Measurements from ENCODE around the gene OR1Q1.
"Not testable (repeated sequence)": the region's sequence is repeated elsewhere in the genome, so short reads cannot be mapped to it uniquely, and the experiment has no call there.

The OR1Q1 gene, protein sequence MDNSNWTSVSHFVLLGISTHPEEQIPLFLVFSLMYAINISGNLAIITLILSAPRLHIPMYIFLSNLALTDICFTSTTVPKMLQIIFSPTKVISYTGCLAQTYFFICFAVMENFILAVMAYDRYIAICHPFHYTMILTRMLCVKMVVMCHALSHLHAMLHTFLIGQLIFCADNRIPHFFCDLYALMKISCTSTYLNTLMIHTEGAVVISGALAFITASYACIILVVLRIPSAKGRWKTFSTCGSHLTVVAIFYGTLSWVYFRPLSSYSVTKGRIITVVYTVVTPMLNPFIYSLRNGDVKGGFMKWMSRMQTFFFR

GRCh38 chr9:122614362-122614761 lies at the start of gene OR1Q1:
Gene OR1Q1, plus strand, starts transcription at chr9:122614738. Its CDS starts 0 bp downstream, at chr9:122614738.
- no peak for TF ChIP-seq CTCF (IDR thresholded peaks at IDR 0.05)

GRCh38 chr9:122567901-122568300 lies 46.6 kb upstream of the OR1Q1 start:
- TF ChIP-seq CTCF (IDR thresholded peaks at IDR 0.05), result no peak

GRCh38 chr9:122572456-122572855 lies 42.1 kb upstream of the OR1Q1 start:
- no peak for TF ChIP-seq CTCF (IDR thresholded peaks at IDR 0.05)

GRCh38 chr9:122579874-122580273 lies 34.7 kb upstream of the OR1Q1 start:
- no peak for TF ChIP-seq CTCF (IDR thresholded peaks at IDR 0.05)

DNA sequence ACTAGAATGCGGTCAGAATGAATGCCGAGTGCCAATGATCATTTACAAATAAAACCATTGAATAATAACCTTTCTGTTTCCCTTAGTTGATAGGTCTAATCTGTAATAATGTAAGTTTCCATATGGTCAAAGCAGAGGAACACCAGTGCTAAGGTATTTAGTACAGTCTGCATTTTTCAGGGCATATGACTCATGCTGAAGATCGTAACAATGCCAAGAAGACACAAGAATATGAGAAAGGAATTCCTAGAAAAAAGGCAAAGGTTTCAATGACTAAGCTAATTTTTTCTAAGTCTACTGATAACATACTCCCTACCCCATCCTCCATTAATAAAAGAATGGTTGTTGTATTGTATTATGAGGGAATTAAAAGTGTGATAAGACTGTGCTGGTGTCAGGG lies 34.2 kb upstream of the OR1Q1 start:
- TF ChIP-seq CTCF (IDR thresholded peaks at IDR 0.05), result no peak

- TF ChIP-seq CTCF (IDR thresholded peaks at IDR 0.05), result not testable (repeated sequence)
These were observed 31.3 kb upstream of the OR1Q1 start, which contains the start of gene OR1L8 for GRCh38 chr9:122583284-122583683. Gene OR1L8, minus strand, starts transcription at chr9:122583384. Its CDS starts 14,907 bp downstream, at chr9:122568477.

DNA sequence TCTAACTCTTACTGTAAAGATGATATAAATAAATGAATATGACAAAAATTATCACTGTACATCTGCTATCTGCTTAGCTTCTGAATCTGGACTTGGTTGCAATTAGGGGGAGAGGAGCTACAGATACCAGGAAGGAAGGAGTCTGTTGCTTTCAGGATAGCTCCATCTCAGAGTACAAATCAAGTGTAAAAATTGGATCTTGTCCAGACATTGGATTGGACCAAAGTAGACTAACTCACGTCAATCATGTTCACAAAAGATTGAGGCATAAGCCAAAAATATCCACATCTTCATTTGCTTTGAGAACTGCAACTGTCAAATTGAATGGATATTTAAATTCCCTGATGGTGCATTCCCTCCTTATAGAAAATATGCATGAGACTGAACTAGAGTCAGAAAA lies 8.8 kb upstream of the OR1Q1 start:
- no peak for TF ChIP-seq CTCF (IDR thresholded peaks at IDR 0.05)

Data from LNCAP (cell line).